Panc1 (cell line): ENCODE measurements around the gene LDLRAP1. TPM values are rescaled to one million over a fixed set of nuclear protein-coding genes. Genes with fewer than 3 reads are reported as not detected.

Experiments used
- ATAC-seq: fragments of 200-7000 bp; cut with Tn5 transposase; 2 replicates; pipeline ENCODE4 v1.9.1; 2020; ENCODE audit warnings: mild to moderate bottlenecking, moderate library complexity
- BruUV-seq: library from RNA; stranded (reverse); fragments of 400-500 nt; replicated peaks from 2 replicates; lab custom pipeline; 2021; lab: Mats Ljungman, UMichigan
- CTCF ChIA-PET: fragments of 300-600 bp; sonication (Branson Sonifier 250); formaldehyde crosslinking; loops from one replicate; lab custom pipeline; 2022; ENCODE audit warnings: antibody characterized with exemption; lab: Charles Lee
- POLR2A ChIA-PET: fragments of 300-600 bp; sonication (Branson Sonifier 250); formaldehyde crosslinking; loops from one replicate; lab custom pipeline; 2022; ENCODE audit warnings: antibody characterized with exemption; lab: Charles Lee
- DNase-seq: peaks from one replicate; pipeline ENCODE4 v3.0.0-alpha.2; 2010; ENCODE audit warnings: low read depth, low spot score
- H3K27ac ChIP-seq: 2 replicates; pipeline ENCODE4 v1.5.1; 2011; ENCODE audit warnings: mild to moderate bottlenecking, low read length, inconsistent platforms
- H3K27me3 ChIP-seq: fragments of 200-500 bp; sonication (Bioruptor generic); 2 replicates; pipeline ENCODE4 v1.6.0; 2014; ENCODE audit warnings: low read length, inconsistent platforms; ENCODE audit not compliant: control insufficient read depth, insufficient read depth
- H3K36me3 ChIP-seq: fragments of 200-500 bp; sonication (Bioruptor generic); 2 replicates; pipeline ENCODE4 v1.5.1; 2014; ENCODE audit warnings: inconsistent platforms, mild to moderate bottlenecking, low read length, moderate library complexity; ENCODE audit not compliant: control insufficient read depth, insufficient read depth
- H3K4me1 ChIP-seq: 2 replicates; pipeline ENCODE4 v1.5.1; 2011; ENCODE audit warnings: inconsistent platforms, mild to moderate bottlenecking, low read length, moderate library complexity; ENCODE audit not compliant: control insufficient read depth, insufficient read depth
- H3K4me3 ChIP-seq, 2 experiments: 2 replicates each; pipeline ENCODE4 v1.5.1; 2011 to 2012; ENCODE audit warnings: low read depth in 2 of 2, low read length in 2 of 2, mild to moderate bottlenecking in 2 of 2, inconsistent platforms in 1 of 2, moderate library complexity in 1 of 2
- H3K9me3 ChIP-seq: fragments of 200-500 bp; sonication (Bioruptor generic); 2 replicates; pipeline ENCODE4 v1.5.1; 2014; ENCODE audit warnings: low read depth, mild to moderate bottlenecking, inconsistent platforms, low read length, moderate library complexity; ENCODE audit not compliant: control insufficient read depth, insufficient read depth
- CTCF ChIP-seq: fragments of 450-650 bp; IDR thresholded peaks from 2 replicates; pipeline ENCODE4 v1.5.1; 2017; ENCODE audit warnings: mild to moderate bottlenecking
- POLR2AphosphoS5 ChIP-seq: IDR thresholded peaks from 2 replicates; pipeline ENCODE4 v1.6.1; 2012; ENCODE audit warnings: mild to moderate bottlenecking, low read depth, low read length, moderate library complexity
- REST ChIP-seq, 2 experiments: IDR thresholded peaks; 2 replicates each; pipeline ENCODE4 v1.6.1; 2011 to 2012; ENCODE audit warnings: low read depth in 2 of 2, control low read depth in 1 of 2, low read length in 1 of 2, mild to moderate bottlenecking in 1 of 2, moderate library complexity in 1 of 2; ENCODE audit not compliant: insufficient read depth in 1 of 2
- SIN3A ChIP-seq: IDR thresholded peaks from 2 replicates; pipeline ENCODE4 v1.6.1; 2012; ENCODE audit warnings: low read depth, mild to moderate bottlenecking, low read length, moderate library complexity, borderline replicate concordance; ENCODE audit not compliant: insufficient read depth
- TCF7L2 ChIP-seq: IDR thresholded peaks from 2 replicates; pipeline ENCODE4 v1.6.1; 2011; ENCODE audit warnings: mild to moderate bottlenecking, low read depth, low read length, inconsistent platforms
- in situ Hi-C: cut with HindIII; loops from 2 replicates; pipeline ENCODE4 v1.10.0; 2016; ENCODE audit warnings: low sequenced_read_pairs, low pct_unique_long_range_greater_than_20kb
- intact Hi-C: fragments of 100-400 bp; cut with micrococcal nuclease; formaldehyde crosslinking; loops from one replicate; pipeline ENCODE4 v1.10.0; 2022; ENCODE audit not compliant: unreplicated experiment
- total RNA-seq: library from RNA; stranded (reverse); gene quantifications from one replicate; pipeline ENCODE4 v1.2.1, GENCODE V29; 2021; ENCODE audit not compliant: unreplicated experiment

LDLRAP1 gene
- total RNA-seq, 1 experiment from 2014 or later = 23.1 TPM

- H3K9me3 ChIP-seq = no peaks in the 10 kb centered on the region
- no peak for ATAC-seq
- no peak for TF ChIP-seq TCF7L2
- TF ChIP-seq CTCF = no peak
- TF ChIP-seq REST (IDR thresholded peaks at IDR 0.05; ENCODE audit: insufficient read depth in 1 of 2, low read depth in 2 of 2, low read length in 1 of 2) = no peak
- no peak for TF ChIP-seq POLR2AphosphoS5
- no peak for TF ChIP-seq SIN3A
- intact Hi-C loops = no loop called here
- H3K27ac ChIP-seq = no peak overlapping the region
- DNase-seq = no peak
- no peaks in the 10 kb centered on the region for H3K27me3 ChIP-seq
- BruUV-seq = no TSS peak
- ChIA-PET POLR2A (no interaction called here), CTCF (no interaction called here)
- no peaks in the 10 kb centered on the region for H3K36me3 ChIP-seq
- in situ Hi-C loops = no loop called here
- H3K4me3 ChIP-seq = no peak overlapping the region
- peaks cover 14% of the 10 kb centered on the region for H3K4me1 ChIP-seq
These were observed 26.4 kb downstream of the LDLRAP1 start for GRCh38 chr1:25569597-25570396.

GRCh38 chr1:25570798-25571521 is 27.6 kb downstream of the LDLRAP1 start:
- TF ChIP-seq SIN3A = no peak
- no peak for TF ChIP-seq REST (IDR thresholded peaks at IDR 0.05; ENCODE audit: insufficient read depth in 1 of 2, low read depth in 2 of 2, low read length in 1 of 2)
- no peak for TF ChIP-seq CTCF
- Histone ChIP-seq H3K27me3 (no peaks in the 10 kb centered on the region), H3K27ac (no peak overlapping the region), H3K4me3 (no peak overlapping the region), H3K4me1 (peaks cover 14% of the 10 kb centered on the region), H3K9me3 (no peaks in the 10 kb centered on the region), H3K36me3 (no peaks in the 10 kb centered on the region)
- ATAC-seq = no peak
- BruUV-seq = no TSS peak
- intact Hi-C loops = no loop called here
- POLR2A ChIA-PET = no interaction called here
- in situ Hi-C loops = no loop called here
- no peak for DNase-seq
- CTCF ChIA-PET = interaction anchor here (0.6 to 1.1 kb wide), 3 partner anchors 74 to 226 kb away, joined by 3 read pairs; no protein-coding TSS in a partner anchor
